ENCODE data around the gene ASRGL1.
"Not testable (repeated sequence)": the region's sequence is repeated elsewhere in the genome, so short reads cannot be mapped to it uniquely, and the experiment has no call there.

ASRGL1 gene

DNA sequence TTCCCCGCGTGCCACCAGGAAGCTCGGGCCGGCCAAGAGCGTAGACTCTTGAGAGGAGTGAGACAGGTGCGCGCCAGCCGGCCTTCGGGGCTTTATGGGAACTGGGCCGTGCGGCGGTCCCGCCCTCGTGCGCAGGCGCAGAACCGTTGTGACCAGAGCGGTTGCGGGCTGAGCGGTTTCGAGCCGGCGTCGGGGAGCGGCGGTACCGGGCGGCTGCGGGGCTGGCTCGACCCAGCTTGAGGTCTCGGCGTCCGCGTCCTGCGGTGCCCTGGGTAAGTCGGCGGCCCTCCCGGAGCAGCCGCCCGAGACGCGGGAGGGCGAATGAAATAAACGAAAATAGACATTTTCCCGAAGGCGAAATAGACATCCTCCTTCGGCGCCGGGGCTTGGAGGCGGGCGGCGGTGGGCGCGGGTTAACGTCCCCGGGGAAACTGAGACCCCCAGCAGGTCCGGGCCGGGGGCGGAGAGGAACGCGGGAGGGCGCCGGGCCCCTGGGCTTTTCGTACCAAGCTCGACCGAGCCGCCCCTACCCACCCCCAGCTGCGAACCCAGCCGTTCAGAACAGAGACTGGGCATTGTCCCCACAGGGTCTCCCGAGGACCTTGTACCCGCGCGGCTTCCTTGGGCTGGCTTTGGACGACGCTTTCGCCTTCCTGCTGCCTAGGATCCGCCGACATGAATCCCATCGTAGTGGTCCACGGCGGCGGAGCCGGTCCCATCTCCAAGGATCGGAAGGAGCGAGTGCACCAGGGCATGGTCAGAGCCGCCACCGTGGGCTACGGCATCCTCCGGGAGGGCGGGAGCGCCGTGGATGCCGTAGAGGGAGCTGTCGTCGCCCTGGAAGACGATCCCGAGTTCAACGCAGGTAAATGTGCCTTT, at the start of gene ASRGL1:
ASRGL1 (plus strand) TSS at position 146 of the 879 bp plus-strand sequence; CDS start at position 676, 530 bp downstream.
- peak; percentile 90 for DNase-seq

DNA sequence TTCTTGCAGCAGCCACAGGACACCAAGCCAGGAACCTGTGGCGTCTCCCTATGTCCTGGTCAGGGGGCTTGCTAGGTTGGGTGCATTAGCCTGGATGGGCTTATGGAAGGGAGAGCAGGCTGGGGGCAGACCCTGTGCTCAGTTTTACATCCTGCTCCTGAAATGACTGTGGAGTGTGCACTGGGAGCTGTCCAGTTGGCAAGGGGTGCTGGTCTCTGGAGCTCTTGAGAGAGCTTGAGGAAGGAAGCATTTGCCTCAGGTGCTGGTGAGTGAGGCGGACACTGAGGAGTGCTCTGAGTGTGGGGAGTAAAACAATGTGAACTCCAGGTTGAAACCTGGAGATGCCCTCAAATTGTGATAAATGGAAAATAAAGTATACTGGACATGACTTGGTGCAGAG, 41.7 kb upstream of the ASRGL1 start:
- no peak for DNase-seq

DNA sequence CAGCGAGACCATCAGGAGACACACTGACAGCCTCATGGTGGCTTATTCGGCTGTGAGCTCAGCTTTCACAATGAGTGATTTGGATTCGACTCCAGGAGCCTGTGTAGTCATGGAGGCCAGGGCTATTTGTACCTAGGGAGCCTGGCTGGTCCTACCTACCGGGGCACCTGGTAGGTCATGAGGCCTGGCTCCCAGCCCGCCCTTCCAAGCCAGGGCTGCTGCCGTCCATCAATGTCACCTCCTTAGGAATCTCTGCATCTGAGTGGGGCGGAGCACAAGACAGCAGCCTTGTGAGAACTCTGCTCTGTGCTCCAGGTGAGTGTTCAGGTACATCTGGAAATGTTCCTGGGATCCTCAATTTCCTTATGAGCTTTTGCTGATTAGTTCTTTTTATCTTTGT, 38.3 kb upstream of the ASRGL1 start, which contains the start of gene SCGB1D4:
SCGB1D4 (minus strand) TSS at position 101 of the 400 bp plus-strand sequence; CDS start at position 36, 65 bp downstream.
- no peak for DNase-seq

DNA sequence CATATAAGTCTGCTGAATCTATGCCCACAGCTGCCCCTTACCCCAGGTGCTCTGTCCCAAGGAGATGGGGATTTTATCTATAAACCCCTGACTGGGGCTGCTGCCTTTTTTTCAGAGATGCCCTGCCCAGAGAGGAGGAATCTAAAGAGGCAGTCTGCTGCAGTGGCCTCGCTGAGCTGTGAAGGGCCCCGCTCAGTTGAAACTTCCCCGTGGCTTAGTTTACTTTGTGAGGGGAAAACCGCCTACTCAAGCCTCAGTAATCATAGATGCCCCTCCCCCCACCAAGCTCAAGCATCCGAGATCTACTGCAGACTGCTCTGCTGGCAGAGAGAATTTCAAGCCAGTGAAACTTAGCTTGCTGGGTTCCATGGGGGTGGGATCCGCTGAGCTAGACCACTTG, 31.0 kb upstream of the ASRGL1 start:
- DNase-seq = no peak

DNA sequence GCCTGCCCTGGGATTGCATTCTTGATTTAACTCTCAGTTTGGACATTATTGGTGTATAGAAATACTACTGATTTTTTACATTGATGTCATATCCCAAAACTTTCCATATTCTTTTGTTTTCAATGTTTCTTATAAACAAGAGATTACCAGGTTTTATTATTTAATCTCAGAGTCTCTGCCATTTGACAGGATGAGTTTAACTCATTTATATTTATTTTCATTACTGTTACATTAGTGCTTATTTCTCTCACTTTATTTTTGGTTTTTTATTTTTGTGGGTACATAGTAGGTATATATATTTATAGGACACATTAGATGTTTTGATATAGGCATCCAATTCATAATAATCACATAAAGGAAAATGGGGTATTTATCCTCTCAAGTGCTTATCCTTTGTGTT, 29.3 kb upstream of the ASRGL1 start:
- DNase-seq = no peak

DNA sequence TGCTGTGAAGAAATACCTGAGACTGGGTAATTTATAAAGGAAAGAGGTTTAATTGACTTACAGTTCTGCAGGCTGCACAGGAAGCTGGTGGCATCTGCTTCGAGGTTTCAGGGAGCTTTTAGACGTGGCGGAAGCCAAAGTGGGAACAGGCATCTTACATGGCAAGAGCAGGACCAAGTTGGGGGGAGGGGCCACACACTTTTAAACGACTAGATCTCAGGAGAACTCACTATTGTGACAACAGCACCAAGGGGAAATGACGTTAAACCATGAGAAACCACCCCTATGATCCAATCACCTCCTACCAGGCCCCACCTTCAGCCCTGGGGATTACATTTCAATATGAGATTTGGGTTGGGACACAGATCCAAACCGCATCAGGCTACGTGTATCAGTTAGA, 27.3 kb upstream of the ASRGL1 start:
- DNase-seq = no peak

DNA sequence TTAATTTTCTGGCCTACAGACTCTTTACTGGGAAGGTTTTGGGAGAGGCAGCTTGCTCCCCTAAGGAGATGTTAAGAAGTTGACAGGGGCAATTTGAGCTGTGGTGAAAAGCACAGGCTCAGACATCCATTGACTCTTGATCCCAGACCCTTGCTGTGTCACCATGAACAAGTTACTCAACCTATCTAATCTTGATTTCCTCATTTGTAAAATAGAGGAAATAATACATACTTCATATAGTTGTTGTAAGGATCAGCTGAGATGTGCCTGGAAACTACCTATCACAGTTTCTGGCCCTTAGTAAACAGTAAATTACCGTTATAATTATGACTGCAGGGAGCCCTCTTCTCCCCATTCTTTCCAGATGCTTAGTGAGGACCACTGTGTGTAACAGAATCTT, 21.8 kb upstream of the ASRGL1 start:
- DNase-seq = no peak

DNA sequence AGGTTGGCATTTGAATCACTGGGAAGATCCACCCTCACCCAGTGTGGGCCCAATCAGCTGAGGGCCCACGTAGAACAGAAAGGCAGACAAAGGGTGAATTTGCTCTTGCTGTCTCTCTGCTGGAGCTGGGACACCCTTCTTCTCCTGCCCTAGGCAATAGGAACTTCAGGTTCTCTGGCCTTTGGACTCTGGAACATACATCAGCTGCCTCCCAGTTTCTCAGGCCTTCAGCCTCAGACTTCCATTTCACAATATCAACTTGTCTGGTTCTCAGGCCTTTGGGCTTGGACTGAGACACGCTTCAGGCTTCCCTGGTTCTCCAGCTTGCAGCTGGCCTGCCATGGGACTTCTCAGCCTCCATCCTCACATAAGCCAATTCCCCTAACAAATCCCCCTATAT, 14.7 kb upstream of the ASRGL1 start:
- DNase-seq = no peak

DNA sequence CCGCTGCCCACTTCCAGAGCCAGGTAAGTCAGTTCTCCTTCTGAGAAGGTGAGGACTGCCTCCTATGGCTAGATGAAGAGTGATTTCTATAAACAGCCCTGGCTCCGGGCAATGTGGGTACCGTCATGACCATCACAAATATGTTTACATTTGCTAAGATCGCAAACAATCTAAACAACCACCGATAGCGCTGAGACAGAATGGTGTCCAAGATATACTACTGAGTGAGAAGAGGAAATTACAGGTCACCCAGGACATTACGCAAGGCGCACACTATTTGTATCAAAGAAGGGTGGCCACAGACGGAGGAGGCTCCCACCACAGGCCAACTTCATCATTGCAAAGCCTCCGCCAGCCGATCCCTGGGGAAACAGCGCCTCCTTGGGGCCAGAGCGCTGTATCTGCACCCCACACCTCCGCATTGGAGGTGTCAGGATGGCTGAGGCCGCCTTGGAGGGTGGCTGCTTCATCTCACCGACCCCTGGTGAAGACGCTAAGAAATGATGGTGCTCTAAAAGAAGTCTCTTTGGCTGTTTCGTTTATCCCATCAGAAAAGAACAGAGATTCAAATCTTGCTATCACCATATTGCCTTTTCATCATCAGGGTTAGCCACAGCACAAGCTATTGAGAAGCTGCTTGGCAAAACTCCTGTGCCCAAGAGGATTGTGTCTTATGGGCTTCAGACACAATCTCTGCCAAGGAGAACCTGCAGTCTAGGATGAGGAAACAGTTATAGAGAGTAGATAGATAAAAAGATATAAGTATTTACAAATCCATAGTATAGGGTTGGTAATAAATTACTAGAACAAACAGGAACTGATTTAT, 12.3 kb upstream of the ASRGL1 start:
- DNase-seq = peak; percentile 91

DNA sequence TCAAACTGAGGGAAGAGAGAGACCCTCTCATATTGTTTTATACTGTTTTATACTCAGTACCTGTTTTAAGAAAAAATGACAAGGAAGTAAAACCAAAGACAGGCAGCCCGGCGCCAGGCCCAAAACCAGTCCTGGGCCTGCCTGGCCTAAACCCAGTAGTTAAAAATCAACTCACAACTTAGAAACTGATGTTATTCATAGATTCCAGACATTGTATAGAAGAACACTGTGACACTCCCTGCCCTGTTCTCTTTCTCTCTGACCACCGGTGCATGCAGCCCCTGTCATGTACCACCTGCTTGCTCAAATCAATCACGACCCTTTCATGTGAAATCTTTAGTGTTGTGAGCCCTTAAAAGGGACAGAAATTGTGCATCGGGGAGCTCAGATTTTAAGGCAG, 11.5 kb upstream of the ASRGL1 start:
- not testable (repeated sequence) for DNase-seq

DNA sequence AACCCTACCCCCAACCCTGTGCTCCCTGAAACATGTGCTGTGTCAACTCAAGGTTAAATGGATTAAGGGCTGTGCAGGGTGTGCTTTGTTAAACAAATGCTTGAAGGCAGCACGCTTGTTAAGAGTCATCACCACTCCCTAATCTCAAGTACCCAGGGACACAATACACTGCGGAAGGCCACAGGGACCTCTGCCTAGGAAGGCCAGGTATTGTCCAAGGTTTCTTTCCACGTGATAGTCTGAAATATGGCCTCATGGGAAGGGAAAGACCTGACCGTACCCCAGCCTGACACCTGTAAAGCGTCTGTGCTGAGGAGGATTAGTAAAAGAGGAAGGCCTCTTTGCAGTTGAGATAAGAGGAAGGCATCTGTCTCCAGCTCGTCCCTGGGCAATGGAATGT, 10.5 kb upstream of the ASRGL1 start:
- not testable (repeated sequence) for DNase-seq

DNA sequence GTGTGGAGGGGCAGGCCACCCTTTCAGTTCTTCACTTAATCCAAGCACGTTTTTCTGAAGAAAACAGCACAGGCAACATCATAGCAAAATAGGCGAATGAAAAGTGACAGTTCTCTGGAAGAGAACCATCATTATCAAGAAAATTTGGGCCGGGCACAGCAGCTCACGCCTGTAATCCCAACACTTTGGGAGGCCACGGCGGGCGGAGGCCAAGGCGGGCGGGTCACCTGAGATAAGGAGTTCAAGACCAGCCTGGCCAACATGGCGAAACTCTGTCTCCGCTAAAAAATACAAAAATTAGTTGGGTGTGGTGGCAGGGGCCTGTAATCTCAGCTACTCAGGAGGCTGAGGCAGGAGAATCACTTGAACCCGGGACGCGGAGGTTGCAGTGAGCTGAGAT, 9.7 kb upstream of the ASRGL1 start:
- not testable (repeated sequence) for DNase-seq

DNA sequence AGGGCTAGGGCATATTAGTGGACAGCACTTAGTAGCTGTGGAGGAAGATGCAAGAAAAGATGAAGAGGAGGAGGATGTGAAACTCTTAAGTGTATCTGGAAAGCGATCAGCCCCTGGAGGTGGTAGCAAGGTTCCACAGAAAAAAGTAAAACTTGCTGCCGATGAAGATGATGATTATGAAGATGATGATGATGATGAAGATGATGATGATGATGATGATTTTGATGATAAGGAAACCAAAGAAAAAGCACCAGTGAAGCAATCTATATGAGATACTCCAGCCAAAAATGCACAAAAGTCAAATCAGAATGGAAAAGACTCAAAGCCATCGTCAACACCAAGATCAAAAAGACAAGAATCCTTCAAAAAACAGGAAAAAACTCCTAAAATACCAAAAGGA, 6.0 kb upstream of the ASRGL1 start:
- DNase-seq = not testable (repeated sequence)

DNA sequence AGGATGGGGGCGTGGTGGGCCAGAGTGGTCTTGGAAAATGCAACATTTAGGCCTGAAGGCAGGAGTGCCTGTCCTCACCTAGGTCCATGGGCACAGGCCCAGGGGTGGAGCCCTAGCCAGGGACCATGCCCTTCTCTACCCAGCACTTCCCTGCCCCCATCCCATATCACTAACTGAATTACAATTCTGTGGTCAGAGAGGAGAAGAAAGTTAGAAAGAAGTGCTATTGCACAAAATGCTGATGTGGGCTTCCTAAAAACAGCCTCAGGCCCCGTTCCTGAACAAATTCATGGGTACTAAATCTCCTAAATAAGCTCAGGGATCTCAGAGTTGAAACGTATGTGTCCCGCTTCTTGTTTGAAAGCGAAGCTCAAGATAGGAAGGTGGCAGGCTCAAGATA, 3.5 kb upstream of the ASRGL1 start:
- no peak for DNase-seq

DNA sequence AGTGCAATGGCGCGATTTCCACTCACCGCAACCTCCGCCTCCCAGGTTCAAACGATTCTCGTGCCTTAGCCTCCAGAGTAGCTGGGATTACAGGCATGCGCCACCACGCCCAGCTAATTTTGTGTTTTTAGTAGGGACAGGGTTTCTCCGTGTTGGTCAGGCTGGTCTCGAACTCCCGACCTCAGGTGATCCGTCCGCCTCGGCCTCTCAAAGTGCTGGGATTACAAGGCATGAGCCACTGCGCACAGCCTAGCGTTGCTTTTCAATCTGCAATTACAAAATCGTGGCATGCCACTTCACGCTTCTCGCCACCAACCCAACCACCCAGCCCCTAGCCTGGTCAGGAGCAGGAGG, 322 bp upstream of the ASRGL1 start:
- not testable (repeated sequence) for DNase-seq

DNA sequence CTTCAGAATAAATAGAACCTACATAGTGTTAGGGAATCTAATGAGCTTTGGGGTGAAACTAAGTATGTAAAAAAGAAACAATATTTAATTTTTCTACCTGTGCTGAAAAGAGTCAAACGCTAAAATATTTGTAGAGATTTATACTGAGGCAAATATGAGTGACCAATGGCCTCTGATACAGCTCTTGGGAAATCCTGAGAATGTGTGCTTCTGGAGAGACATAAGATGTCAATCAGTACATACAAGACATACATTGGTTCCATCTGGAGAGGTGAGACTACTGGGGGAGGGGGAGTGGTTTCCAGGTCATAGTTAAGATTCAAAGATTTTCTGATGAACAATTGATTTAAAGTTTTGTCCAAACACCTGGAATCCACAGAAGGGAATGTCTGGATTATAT, 970 bp downstream of the ASRGL1 start:
- no peak for DNase-seq

DNA sequence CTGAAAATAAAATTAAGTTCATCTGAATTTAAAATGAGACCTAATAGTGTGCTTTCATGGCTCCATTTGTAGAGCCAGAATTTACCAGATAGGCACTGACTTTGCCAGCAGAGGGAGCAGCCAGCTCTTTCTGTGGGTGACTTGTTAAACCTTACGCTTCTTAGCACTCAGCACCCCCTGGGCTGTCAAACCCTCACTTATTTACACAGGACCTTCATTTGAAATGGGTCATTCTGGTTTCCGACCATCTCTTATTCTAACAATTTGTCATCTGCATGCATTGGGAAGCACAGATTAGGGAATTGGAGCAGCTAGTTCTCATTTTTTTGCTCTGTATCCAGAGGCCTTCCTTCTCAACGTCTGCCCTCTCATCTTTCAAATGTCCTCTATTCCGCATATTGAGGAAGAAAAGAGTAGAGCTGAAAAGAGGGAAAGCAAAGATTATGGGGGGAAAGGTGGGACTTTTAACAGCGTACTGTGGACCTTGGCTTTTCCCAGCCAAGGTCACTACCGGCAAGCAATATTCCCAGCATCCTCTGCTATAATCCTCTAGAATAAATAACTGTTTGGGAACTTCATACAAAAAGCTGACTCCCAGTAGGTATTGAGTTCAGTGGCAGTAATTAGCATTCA, 3.1 kb downstream of the ASRGL1 start:
- peak; percentile 56 for DNase-seq

DNA sequence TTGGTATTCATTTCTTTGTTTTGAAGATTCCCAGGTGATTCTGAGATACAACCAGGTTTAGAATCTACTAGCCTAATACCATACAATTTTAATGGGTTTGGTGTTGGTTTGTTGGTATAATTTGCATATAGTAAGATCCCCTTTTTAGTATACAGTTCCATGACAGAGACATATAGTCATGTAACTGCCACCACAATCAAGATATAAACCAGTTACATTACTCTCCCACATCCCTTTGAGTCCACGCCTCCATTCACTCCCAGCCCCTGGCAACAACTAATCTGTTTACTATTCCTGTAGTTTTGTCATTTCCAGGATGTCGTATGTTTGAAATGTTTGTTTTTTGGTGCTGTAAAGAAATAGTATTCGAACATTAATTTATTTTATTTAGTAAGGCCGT, 4.3 kb downstream of the ASRGL1 start:
- no peak for DNase-seq

DNA sequence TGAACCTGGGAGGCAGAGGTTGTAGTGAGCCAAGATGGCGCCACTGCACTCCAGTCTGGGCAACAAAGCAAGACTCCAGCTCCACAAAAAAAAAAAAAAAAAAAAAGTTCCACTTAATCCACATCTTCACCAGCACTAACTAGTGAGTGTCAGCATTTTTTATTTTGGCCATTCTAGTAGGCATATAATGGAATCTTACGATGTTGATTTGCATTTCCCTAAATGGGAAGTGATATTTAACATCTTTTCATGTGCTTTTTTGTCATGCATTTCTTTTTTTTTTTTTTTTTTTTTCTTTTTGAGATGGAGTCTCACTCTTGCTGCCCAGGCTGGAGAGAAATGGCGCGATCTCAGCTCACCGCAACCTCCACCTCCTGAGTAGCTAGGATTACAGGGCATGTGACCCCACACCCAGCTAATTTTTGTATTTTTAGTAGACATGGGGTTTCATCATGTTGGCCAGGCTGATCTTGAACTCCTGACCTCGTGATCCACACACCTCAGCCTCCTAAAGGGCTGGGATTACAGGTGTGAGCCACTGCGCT, 6.5 kb downstream of the ASRGL1 start:
- DNase-seq = not testable (repeated sequence)

DNA sequence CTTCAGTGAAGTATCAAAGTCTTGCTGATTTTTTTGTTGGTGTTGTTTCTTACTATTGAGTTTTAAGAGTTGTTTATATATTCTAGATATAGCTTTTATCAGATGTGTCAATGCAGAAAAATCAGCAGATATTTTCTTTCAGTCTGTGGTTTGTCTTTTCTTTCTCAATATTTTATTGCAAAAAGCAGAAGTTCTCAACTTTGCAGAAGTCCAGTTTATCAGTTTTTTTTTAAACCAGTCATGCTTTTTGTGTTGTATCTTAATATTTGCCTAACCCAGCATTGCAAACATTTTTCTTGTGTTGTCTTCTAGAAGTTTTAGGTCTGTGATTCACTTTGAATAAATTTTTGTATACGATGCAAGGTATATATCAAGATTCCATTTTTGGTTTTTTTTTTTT, 7.0 kb downstream of the ASRGL1 start:
- no peak for DNase-seq

DNA sequence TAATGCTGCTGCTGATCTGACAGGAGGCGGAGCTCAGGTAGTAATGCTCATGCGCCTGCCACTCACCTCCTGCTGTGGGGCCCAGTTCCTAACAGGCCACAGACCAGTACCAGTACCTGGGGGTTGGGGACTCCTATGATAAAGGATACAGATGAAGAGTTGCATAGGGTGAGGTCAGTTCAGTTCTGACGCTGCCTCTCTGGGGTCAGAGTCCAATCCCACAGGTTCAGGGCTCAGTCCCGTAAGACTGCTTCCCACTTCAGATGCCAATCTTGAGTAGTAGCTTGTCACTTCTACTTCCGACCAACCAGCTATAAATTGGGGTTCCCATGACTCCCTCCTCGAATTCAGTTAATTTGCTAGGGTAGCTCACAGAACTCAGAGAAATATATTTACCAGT, 8.6 kb downstream of the ASRGL1 start:
- DNase-seq = no peak

DNA sequence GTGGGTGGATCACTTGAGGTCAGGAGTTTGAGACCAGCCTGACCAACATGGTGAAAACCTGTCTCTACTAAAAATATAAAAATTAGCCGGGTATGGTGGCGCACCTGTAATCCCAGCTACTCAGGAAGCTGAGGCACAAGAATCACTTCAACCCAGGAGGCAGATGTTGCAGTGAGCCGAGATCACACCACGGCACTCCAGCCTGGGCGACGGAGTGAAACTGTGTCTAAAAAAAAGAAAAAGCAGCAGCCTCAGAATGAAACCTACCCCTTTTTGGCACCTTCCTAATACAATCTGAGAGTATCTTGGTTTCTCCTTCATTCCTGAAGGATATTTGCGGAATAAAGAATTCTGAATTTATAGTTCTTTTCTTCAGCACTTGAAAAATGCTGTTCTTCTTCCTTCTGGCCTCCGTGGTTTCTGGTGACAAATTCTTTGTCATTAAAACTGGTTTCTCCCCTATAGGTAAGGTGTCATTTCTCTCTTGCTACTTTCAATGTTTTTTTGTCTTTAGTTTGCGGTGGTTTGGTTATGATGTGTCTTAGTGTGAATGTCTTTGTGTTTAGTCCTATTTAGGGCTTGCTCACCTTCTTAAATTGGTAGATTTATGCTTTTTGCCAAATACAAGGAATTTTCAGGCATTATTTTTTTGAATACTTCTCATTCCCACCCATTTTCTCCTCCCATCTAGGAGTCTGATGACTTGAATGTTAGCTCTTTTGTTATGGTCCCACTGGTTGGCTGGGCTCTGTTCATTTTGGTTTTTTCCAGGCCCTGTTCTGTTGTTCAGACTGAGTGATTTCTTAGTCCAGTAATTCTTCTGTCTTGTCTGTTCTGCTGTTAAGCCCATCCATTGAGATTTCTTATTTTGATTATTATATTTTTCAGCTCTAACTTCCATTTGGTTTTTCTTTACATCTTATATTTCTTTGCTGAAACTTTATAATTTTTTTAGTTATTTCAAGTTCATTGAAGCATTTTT, 15.4 kb downstream of the ASRGL1 start:
- no peak for DNase-seq
